WTC11 (cell line): ENCODE results near the gene GLUD1.

Experiments
- ATF1 ChIP-seq: sonication (generic); formaldehyde crosslinking; IDR thresholded peaks from 2 replicates; pipeline ENCODE4 v1.8.1; 2023; ENCODE audit warnings: mild to moderate bottlenecking, moderate library complexity, missing genetic modification reagents
- ATF2 ChIP-seq: sonication (generic); formaldehyde crosslinking; IDR thresholded peaks from 2 replicates; pipeline ENCODE4 v1.8.1; 2022; ENCODE audit warnings: low read depth, missing genetic modification reagents, borderline replicate concordance
- CREB1 ChIP-seq: sonication (generic); formaldehyde crosslinking; IDR thresholded peaks from 2 replicates; pipeline ENCODE4 v1.8.0; 2023; ENCODE audit warnings: mild to moderate bottlenecking, missing genetic modification reagents
- CTCF ChIP-seq: fragments of 200-600 bp; IDR thresholded peaks from 2 replicates; pipeline ENCODE4 v1.8.0; 2022; ENCODE audit warnings: antibody characterized with exemption
- E2F4 ChIP-seq: sonication (generic); formaldehyde crosslinking; IDR thresholded peaks from 2 replicates; pipeline ENCODE4 v1.8.1; 2022; ENCODE audit warnings: low read depth, mild to moderate bottlenecking, moderate library complexity, missing genetic modification reagents, borderline replicate concordance
- ESRRA ChIP-seq: sonication (generic); formaldehyde crosslinking; IDR thresholded peaks from 2 replicates; pipeline ENCODE4 v1.8.1; 2022; ENCODE audit warnings: mild to moderate bottlenecking, missing genetic modification reagents, borderline replicate concordance
- KAT7 ChIP-seq: sonication (generic); formaldehyde crosslinking; IDR thresholded peaks from 2 replicates; pipeline ENCODE4 v1.8.1; 2023; ENCODE audit warnings: missing genetic modification reagents, mild to moderate bottlenecking, borderline replicate concordance
- MAX ChIP-seq: sonication (generic); formaldehyde crosslinking; IDR thresholded peaks from 2 replicates; pipeline ENCODE4 v1.8.0; 2022; ENCODE audit warnings: mild to moderate bottlenecking, missing genetic modification reagents
- PRDM15 ChIP-seq: sonication (generic); formaldehyde crosslinking; IDR thresholded peaks from 2 replicates; pipeline ENCODE4 v1.8.0; 2022; ENCODE audit warnings: missing genetic modification reagents
- PRRX2 ChIP-seq: fragments of 250-450 bp; sonication (Bioruptor Pico); IDR thresholded peaks from 2 replicates; pipeline ENCODE4 v1.8.0; 2021; ENCODE audit warnings: mild to moderate bottlenecking
- ZNF121 ChIP-seq: sonication (generic); formaldehyde crosslinking; IDR thresholded peaks from 2 replicates; pipeline ENCODE4 v1.8.0; 2023; ENCODE audit warnings: missing genetic modification reagents
- ZNF263 ChIP-seq: sonication (generic); formaldehyde crosslinking; IDR thresholded peaks from 2 replicates; pipeline ENCODE4 v1.8.1; 2022; ENCODE audit warnings: low read depth, mild to moderate bottlenecking, moderate library complexity, missing genetic modification reagents

GRCh38 chr10:87092861-87093631, 1.6 kb downstream of the GLUD1 start:
- no peak for TF ChIP-seq KAT7 (CRISPR knock-in tag)
- no peak for TF ChIP-seq PRDM15 (CRISPR knock-in tag)
- TF ChIP-seq MAX: no peak
- TF ChIP-seq CTCF: no peak
- TF ChIP-seq E2F4: no peak
- TF ChIP-seq ATF2 (CRISPR knock-in tag): no peak
- no peak for TF ChIP-seq ESRRA (CRISPR knock-in tag)
- TF ChIP-seq CREB1 (CRISPR knock-in tag): no peak
- no peak for TF ChIP-seq ZNF263 (CRISPR knock-in tag)
- no peak for TF ChIP-seq PRRX2
- no peak for TF ChIP-seq ZNF121 (CRISPR knock-in tag)
- TF ChIP-seq ATF1 (CRISPR knock-in tag): no peak
